ENCODE measurements around the gene TFF2.

The TFF2 gene

DNA sequence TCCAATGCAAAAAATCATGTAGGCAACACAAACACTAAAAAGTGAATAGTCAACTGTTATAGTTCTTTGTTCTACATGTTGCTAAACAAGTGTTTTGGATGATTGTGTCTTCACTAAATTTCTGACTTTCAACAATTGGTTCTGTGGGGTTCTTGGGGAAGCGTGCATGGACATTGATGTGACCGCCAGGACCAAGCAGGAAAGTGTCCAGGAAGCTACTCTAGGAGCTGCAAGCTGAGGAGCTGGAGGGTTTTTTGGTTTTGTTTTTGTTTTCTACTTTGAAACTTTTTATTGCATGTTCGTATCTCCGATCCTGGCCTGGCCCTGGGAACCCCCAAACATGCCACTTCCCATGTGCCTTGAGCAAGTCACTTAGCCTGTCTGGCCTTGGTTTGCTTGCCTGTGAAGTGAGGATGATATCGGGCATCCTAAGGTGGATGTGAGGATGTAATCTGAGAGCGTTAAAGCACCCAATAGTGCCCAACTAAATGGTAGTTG lies 37.1 kb upstream of the TFF2 start:
- H3K27ac Mint-ChIP-seq, result no peak overlapping the region
- H3K36me3 Mint-ChIP-seq, result peaks cover 2% of the 10 kb centered on the region

DNA sequence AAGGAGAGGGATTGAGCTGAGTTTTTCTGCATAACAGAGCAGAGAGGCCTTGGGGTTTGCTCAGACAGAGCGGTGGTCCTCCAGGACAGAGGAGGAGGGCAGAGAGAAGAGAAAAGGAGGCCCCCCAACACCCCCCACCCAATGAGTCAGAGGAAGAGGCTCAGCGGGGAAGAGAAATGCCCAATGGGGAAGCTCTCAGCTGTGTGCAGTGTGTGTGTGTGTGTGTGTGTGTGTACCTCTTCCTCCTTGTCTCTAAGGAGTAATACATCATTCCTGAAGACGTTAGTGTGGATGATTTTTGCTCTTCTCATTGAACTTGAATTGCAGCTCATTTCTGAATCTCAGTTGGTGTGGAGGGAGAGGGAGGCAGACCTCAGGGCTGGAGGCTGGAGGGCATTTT lies 36.4 kb upstream of the TFF2 start:
- no peak overlapping the region for H3K27ac Mint-ChIP-seq
- H3K4me3 Mint-ChIP-seq, result no peak overlapping the region
- H3K9me3 Mint-ChIP-seq, result no peaks in the 10 kb centered on the region
- H3K27me3 Mint-ChIP-seq, result no peaks in the 10 kb centered on the region
- H3K4me1 Mint-ChIP-seq, result peaks cover 71% of the 10 kb centered on the region
- peaks cover 2% of the 10 kb centered on the region for H3K36me3 Mint-ChIP-seq

More for the DNA sequence above, 37.1 kb upstream of the TFF2 start:
- Mint-ChIP-seq H3K27me3 (no peaks in the 10 kb centered on the region), H3K4me3 (no peak overlapping the region), H3K4me1 (peaks cover 74% of the 10 kb centered on the region), H3K9me3 (no peaks in the 10 kb centered on the region)

DNA sequence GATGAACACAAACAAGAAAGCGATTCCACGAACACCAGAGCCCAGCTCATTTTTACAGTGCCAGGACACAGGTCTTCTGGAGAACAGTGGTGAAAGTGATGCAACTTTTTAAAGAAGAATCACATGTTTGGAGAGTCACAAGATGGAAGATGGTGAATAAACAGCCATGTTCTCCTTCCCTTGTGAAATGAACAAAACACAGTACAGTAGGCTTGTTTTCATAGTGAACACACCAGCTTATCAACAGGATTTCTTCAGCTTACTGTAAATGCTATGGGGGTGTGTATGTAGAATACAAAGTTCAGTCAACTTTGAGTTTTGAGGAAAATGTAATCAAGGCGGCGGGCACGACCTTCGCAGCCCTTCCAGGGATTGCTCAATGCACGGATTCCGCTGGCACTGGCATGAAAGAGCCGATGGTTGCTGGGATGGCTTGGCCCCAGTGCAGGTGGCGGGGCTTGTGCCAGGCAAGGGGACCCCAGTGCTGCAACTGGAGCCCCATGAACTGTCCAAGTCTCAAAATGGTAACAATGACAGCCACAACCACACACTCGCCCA lies 35.3 kb upstream of the TFF2 start:
- H3K27ac Mint-ChIP-seq, result no peak overlapping the region
- no peak overlapping the region for H3K4me3 Mint-ChIP-seq
- peaks cover 6% of the 10 kb centered on the region for H3K36me3 Mint-ChIP-seq
- H3K4me1 Mint-ChIP-seq, result peaks cover 60% of the 10 kb centered on the region
- no peaks in the 10 kb centered on the region for H3K27me3 Mint-ChIP-seq
- H3K9me3 Mint-ChIP-seq, result no peaks in the 10 kb centered on the region

DNA sequence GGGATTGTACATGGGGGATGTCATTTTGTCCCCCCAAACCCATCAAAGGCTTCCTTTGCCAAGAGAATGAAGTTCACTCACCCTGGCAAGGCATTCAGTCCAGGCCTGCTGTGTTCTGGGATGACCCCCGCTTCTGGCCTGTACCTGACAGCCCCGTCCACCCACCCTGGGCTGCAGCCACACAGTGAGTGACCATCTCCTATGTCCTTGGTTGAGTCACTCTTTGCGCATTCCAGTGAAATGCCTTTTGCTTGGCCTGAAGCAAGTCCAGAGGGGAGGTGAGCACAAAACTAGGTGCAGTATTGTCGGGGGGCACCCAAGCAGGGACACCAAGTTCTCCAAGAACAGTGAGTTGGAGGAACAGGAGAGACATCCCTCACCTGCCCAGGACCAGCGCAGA lies 34.8 kb upstream of the TFF2 start:
- Mint-ChIP-seq H3K36me3 (peaks cover 6% of the 10 kb centered on the region), H3K4me1 (peaks cover 55% of the 10 kb centered on the region), H3K9me3 (no peaks in the 10 kb centered on the region), H3K27ac (no peak overlapping the region), H3K27me3 (no peaks in the 10 kb centered on the region), H3K4me3 (no peak overlapping the region)

DNA sequence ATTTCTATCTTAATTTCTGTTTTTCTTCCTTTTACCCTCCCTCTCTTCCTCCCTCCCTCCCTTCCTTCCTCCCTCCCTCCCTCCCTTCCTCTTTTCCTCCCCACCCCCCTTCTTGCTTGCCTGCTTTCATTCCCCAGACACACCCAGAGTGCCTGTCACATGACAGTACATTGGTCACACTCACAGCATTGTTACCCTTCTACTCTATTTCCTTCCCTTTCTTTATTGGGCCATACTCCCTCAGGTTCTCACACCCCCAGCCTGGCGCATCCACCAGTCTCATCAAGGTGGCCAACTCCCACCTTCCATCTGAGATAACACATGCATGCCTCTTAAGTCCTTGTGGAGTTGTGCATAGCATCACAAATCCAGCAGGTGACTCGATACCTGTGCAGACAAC lies 34.2 kb upstream of the TFF2 start:
- no peaks in the 10 kb centered on the region for H3K27me3 Mint-ChIP-seq
- H3K36me3 Mint-ChIP-seq, result peaks cover 4% of the 10 kb centered on the region
- H3K9me3 Mint-ChIP-seq, result no peaks in the 10 kb centered on the region
- H3K4me1 Mint-ChIP-seq, result peaks cover 50% of the 10 kb centered on the region
- no peak overlapping the region for H3K27ac Mint-ChIP-seq
- no peak overlapping the region for H3K4me3 Mint-ChIP-seq

DNA sequence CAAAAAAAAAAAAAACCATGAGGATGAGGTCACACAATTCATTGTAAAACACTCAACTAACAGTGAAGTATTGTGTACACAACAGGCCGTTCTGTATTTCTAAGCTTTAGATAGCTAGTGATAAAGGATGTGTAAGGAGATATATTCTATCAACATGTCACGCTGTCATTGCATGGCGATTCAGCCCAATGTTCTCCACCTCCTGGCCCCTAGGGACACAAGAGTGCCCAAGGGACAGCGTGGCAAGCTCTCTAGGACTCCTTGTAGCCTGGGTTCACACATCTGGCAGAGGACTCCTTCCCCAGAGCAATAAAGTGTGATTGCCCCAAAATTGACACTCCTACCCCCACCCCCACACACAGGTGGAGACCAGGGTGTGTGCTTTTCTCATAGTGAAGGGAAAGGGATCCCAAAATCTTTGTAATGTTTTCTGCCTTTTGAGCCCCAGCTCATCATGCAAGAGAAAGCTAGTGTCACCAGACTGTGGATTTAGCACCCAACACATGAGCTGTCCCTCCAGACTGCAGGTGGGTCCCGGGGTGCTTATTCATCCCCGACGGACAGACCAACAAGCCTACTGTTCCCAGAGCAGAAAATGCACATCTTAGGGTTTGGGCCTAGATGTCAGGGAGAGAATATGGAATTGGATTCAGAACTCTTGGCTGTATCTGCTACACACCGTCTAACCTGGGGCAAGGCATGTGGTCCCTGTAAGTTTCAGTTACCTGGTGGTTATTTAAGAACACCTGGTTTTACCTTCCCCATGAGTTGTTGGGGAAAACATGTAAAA lies 33.6 kb upstream of the TFF2 start:
- no peak overlapping the region for H3K27ac Mint-ChIP-seq
- H3K36me3 Mint-ChIP-seq, result peaks cover 4% of the 10 kb centered on the region
- H3K27me3 Mint-ChIP-seq, result no peaks in the 10 kb centered on the region
- H3K4me3 Mint-ChIP-seq, result peak overlapping the region; percentile 9
- no peaks in the 10 kb centered on the region for H3K9me3 Mint-ChIP-seq
- H3K4me1 Mint-ChIP-seq, result peaks cover 44% of the 10 kb centered on the region

DNA sequence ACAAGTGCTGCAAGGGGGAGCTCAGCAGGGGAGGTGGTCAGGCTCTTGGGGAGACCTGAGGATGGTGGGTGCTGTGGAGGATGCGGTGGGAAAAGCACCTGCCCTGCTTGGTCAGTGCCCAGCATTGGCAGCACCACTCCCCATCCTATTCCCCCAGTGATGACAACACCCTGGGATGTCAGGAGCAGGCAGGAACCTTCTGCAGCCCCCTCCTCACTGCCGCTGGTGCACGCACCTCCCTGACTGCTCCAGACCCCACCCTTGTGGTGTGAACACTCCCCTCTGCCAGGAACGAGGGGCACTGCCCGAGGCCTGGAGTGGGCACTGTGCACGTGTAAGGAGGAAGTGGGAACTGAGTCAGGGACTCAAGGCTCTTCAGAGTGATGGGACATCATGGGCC lies 32.5 kb upstream of the TFF2 start:
- Mint-ChIP-seq H3K36me3 (peaks cover 4% of the 10 kb centered on the region), H3K4me1 (peaks cover 37% of the 10 kb centered on the region), H3K9me3 (no peaks in the 10 kb centered on the region)

DNA sequence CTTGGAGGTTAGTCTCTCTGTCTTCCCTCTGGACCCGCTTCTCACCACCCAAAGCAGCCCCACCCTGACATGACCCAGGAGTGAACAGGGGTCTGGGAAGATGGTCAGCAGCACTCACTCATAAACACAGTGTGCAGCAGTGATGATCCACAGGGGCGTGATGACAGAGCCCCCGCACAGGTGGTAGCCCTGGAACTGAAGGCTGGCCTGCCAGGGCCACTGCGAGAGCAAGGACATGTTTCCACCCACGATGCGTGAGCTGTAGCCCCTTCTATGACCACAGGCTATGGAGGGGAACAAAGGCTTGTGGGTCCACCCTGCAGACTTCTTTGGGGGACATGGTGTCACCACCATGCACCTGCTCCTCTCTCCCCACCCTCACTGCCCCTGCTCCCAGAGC lies 32.1 kb upstream of the TFF2 start:
- Mint-ChIP-seq H3K4me1 (peaks cover 34% of the 10 kb centered on the region), H3K9me3 (no peaks in the 10 kb centered on the region), H3K36me3 (peaks cover 4% of the 10 kb centered on the region), H3K27ac (no peak overlapping the region), H3K27me3 (no peaks in the 10 kb centered on the region), H3K4me3 (no peak overlapping the region)

More for the DNA sequence above, 32.5 kb upstream of the TFF2 start:
- Mint-ChIP-seq H3K4me3 (no peak overlapping the region), H3K27ac (no peak overlapping the region), H3K27me3 (no peaks in the 10 kb centered on the region)

DNA sequence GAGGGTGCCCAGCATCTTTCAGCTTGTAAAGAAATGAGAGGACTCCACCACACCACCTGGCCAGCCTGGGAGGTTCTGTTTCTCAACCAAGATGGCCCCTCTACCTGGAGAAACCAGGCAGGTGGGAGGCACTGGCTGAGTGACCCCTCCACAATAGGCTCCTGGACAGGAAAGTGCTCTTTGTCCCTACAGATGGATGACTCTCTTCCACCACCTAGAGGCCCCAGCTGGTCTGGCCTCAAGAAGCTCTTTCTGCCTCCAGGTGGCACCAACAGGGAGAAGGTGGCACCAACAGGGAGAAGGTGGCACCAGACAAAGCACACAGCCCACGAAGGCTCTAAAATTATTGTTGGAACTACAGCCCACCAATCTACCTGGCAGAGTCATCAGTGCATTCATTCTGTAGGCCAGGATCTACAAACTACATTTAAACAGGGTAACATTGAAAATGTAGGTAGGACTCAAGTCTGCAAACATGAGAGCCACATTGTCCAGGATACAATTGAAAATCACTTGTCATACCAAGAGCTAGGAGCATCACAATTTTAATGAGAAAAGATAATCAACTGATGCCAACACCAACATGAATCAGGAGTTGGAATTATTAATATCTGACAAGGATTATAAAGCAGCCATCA lies 30.7 kb upstream of the TFF2 start:
- Mint-ChIP-seq H3K4me1 (peaks cover 19% of the 10 kb centered on the region), H3K27me3 (no peaks in the 10 kb centered on the region), H3K9me3 (no peaks in the 10 kb centered on the region), H3K36me3 (peaks cover 4% of the 10 kb centered on the region), H3K27ac (no peak overlapping the region), H3K4me3 (no peak overlapping the region)

DNA sequence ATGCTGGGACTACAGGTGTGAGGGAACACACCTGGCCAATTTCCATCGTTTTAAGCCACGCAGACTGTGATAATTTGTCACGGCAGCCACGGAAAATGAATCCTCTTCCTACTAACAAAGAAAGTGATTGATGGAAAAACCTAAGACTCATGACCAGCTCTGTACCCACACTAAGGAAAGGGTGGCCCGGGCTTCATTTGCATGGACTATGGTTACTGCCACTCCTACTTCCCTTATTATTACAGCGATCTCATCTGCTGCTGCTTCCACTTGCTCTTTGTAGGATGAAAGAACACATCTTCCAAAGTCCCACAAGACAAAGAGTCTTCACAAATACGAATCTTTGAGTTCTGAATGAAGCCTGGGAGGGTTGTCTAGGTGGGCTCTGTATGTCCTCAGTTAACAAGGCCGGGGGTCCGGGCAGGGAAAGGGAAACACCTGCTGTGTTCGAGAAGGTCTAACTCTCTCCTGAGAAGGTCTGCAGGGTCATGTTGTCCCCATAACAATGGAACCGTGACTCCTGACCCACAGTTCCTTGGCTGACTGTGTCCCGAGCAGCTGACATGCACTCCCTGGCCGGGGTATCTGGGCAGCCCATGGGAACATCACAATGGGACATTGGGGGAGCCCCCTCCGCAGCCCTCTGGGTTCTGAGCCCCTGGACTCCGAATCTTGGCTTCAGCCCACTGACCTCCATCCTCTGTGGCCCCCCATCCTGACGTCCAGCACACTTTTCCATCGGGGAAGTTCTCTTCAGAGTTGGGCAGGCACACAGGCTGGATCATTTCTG lies 28.8 kb upstream of the TFF2 start:
- no peaks in the 10 kb centered on the region for H3K9me3 Mint-ChIP-seq
- peaks cover 13% of the 10 kb centered on the region for H3K4me1 Mint-ChIP-seq
- peaks cover 4% of the 10 kb centered on the region for H3K36me3 Mint-ChIP-seq
- H3K4me3 Mint-ChIP-seq, result no peak overlapping the region
- no peaks in the 10 kb centered on the region for H3K27me3 Mint-ChIP-seq
- H3K27ac Mint-ChIP-seq, result no peak overlapping the region

DNA sequence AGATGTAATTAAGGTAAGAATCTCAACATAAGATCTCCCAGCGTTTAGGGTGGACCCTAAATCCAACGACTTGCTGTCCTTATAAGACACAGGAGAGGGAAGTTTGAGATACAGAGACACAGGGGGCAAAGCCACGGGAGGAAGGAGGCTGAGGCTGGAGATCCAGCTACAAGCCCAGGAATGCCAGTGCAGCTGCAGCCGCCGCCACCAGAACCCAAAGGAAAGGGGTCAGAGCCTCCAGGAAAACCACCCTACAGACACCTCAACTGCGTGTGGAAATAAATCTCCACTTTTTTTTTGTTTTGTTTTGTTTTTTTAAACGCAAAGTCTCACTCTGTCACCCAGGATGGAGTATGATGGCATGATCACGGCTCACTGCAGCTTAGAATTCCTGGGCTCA lies 27.6 kb upstream of the TFF2 start:
- H3K4me3 Mint-ChIP-seq, result no peak overlapping the region
- no peaks in the 10 kb centered on the region for H3K9me3 Mint-ChIP-seq
- H3K27me3 Mint-ChIP-seq, result no peaks in the 10 kb centered on the region
- peak overlapping the region; percentile 23 for H3K27ac Mint-ChIP-seq
- H3K36me3 Mint-ChIP-seq, result peaks cover 4% of the 10 kb centered on the region
- peaks cover 8% of the 10 kb centered on the region for H3K4me1 Mint-ChIP-seq

DNA sequence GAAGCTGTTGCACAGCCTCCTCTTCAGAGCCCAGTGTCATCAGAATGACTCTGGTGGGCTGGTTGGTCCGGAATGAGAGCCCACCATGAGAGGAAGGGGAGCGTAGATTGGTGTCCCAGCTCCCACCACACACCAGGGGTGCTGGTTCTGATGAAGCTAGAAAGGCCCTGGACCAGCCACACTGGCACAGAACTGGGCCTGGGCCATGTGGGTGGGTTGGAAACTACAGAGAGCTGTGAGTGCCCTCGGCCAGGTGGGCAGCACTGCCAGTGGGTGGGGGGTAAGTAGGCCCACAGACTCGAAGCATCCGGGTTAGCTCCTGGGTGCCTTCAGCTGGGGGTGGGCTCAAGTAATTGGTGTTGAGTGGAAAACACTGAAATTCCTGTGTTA lies 27.2 kb upstream of the TFF2 start:
- H3K9me3 Mint-ChIP-seq, result no peaks in the 10 kb centered on the region
- no peak overlapping the region for H3K4me3 Mint-ChIP-seq
- H3K27me3 Mint-ChIP-seq, result no peaks in the 10 kb centered on the region
- H3K4me1 Mint-ChIP-seq, result peaks cover 11% of the 10 kb centered on the region
- H3K27ac Mint-ChIP-seq, result no peak overlapping the region
- peaks cover 4% of the 10 kb centered on the region for H3K36me3 Mint-ChIP-seq

DNA sequence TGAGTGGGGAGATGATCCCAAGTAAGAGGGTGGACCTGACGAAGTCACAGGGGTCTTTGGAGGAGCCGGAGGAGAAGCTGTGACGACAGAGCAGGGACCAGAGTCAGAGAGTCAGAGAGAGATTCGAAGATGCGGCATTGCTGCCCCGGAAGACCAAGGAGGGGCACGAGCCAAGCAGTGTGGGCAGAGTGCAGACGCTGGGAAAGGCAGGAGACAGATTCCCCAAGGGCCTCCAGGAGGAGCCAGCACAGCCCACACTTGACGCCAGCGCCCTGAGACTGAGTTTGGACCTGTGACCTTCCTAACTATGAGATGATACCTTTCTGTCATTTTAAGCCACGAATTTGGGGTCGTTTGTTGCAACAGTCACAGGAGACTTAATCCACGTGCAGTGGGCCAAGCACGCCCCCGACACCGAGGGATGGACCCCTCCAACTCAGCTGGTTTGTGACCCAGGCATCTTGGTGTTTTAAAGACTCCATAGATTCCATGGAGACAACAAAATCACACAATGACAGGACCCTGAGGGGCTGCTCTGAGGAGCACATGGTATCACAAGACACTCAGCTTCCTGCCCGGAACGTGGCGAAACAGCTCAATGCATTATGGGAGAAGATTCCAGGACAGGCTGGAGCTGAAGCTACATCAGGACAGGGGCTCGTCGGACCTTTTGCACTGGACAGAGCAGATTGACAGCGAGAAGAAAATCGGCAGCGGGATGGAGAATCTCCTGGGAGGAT lies 26.6 kb upstream of the TFF2 start:
- H3K4me1 Mint-ChIP-seq, result peaks cover 8% of the 10 kb centered on the region
- no peaks in the 10 kb centered on the region for H3K27me3 Mint-ChIP-seq
- no peak overlapping the region for H3K4me3 Mint-ChIP-seq
- H3K9me3 Mint-ChIP-seq, result no peaks in the 10 kb centered on the region
- peaks cover 4% of the 10 kb centered on the region for H3K36me3 Mint-ChIP-seq
- no peak overlapping the region for H3K27ac Mint-ChIP-seq

DNA sequence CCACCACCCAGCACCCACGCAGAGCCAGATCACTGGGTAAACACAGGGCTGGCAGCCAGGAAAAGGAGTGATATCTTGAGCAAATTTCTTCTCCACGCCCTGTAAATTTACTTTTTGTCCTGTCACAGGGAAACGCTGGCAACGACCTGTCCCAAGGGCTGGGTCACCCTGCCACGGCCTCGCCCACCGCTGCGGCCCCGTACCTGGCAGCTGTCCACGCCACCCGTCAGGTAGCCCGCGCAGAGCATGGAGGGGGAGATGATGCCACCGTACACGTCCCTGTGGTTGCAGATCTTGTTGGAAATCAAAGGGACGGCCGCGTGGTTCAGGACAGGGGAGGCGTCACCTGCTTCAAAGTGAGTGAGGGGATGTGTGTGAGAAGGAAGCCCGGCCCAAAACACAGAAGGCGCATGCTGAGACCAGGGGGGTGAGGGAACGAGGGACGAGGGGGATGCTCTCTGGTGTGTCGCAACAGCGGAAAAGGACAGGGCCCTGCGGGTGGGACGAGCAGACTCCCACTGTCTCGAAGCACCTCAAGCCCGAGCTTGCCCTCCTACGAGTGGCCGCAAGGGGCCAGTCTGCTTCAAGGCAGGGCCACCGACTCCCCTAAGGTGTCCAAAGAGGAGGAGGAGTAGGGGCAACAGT lies 25.7 kb upstream of the TFF2 start:
- H3K27me3 Mint-ChIP-seq, result no peaks in the 10 kb centered on the region
- H3K4me1 Mint-ChIP-seq, result peaks cover 8% of the 10 kb centered on the region
- H3K36me3 Mint-ChIP-seq, result peaks cover under 1% of the 10 kb centered on the region
- H3K27ac Mint-ChIP-seq, result no peak overlapping the region
- H3K4me3 Mint-ChIP-seq, result no peak overlapping the region
- H3K9me3 Mint-ChIP-seq, result no peaks in the 10 kb centered on the region

DNA sequence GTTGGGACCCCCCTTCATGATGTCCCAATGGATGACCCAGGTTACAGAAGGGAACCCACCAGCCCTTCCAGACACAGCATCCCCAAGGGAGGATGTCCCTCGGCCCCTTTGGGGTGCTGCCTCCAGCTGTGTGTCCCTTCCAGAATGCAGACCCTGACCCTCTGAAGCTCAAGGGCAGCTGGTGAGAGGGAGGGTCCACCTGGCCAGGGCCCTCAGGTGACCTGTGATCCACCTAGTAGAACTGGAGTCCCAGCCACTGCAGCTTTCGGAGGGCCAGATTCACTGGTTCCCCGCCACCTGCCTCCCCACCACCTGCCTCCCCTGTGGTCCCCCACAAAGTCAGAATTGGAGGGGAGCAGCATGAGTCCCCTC lies 25.2 kb upstream of the TFF2 start:
- H3K36me3 Mint-ChIP-seq, result no peaks in the 10 kb centered on the region
- no peak overlapping the region for H3K4me3 Mint-ChIP-seq
- H3K4me1 Mint-ChIP-seq, result peaks cover 8% of the 10 kb centered on the region
- H3K9me3 Mint-ChIP-seq, result no peaks in the 10 kb centered on the region
- H3K27me3 Mint-ChIP-seq, result no peaks in the 10 kb centered on the region
- no peak overlapping the region for H3K27ac Mint-ChIP-seq
